Activated CD4-positive, alpha-beta T cell treated with anti-CD3 and anti-CD28 coated beads, Interleukin-2, Interleukin-4, amounts not matched to agents 100 ng/mL and 50 ng/mL, durations not matched to agents 16 hours and 8 hours (primary cell): Measurements from ENCODE around the gene CNKSR3.
"Not testable (repeated sequence)": the region's sequence is repeated elsewhere in the genome, so short reads cannot be mapped to it uniquely, and the experiment has no call there.

Source experiments
- DNase-seq: peaks from one replicate; pipeline ENCODE4 v3.0.0-alpha.2; 2020; ENCODE audit warnings: low spot score

Gene CNKSR3

GRCh38 chr6:154528310-154528915 is 17.9 kb upstream of the CNKSR3 start:
- no peak for DNase-seq

- no peak for DNase-seq
These were observed 16.5 kb upstream of the CNKSR3 start for GRCh38 chr6:154526996-154527395.

- no peak for DNase-seq
These were observed 12.1 kb upstream of the CNKSR3 start for GRCh38 chr6:154522576-154522975.

GRCh38 chr6:154521412-154521811 is 10.9 kb upstream of the CNKSR3 start:
- no peak for DNase-seq

GRCh38 chr6:154520280-154520679 is 9.8 kb upstream of the CNKSR3 start:
- no peak for DNase-seq

- no peak for DNase-seq
These were observed 7.9 kb upstream of the CNKSR3 start for GRCh38 chr6:154518396-154518795.

- no peak for DNase-seq
These were observed 5.8 kb upstream of the CNKSR3 start for GRCh38 chr6:154516276-154516675.

GRCh38 chr6:154515826-154516225 is 5.3 kb upstream of the CNKSR3 start:
- no peak for DNase-seq

- not testable (repeated sequence) for DNase-seq
These were observed 4.6 kb upstream of the CNKSR3 start for GRCh38 chr6:154515076-154515475.

- no peak for DNase-seq
These were observed 4.0 kb upstream of the CNKSR3 start for GRCh38 chr6:154514481-154514880.

GRCh38 chr6:154513601-154514320 is 3.3 kb upstream of the CNKSR3 start:
- no peak for DNase-seq

- no peak for DNase-seq
These were observed 1.7 kb upstream of the CNKSR3 start for GRCh38 chr6:154512201-154512600.

GRCh38 chr6:154511791-154512190 is 1.3 kb upstream of the CNKSR3 start:
- no peak for DNase-seq

GRCh38 chr6:154509421-154510143 is 903 bp downstream of the CNKSR3 start:
- no peak for DNase-seq

GRCh38 chr6:154508573-154509375 is 1.7 kb downstream of the CNKSR3 start:
- no peak for DNase-seq

- no peak for DNase-seq
These were observed 3.2 kb downstream of the CNKSR3 start for GRCh38 chr6:154506991-154507898.

GRCh38 chr6:154506582-154506981 is 3.9 kb downstream of the CNKSR3 start:
- no peak for DNase-seq

GRCh38 chr6:154506108-154506507 is 4.4 kb downstream of the CNKSR3 start:
- DNase-seq = no peak

- DNase-seq = no peak
These were observed 5.5 kb downstream of the CNKSR3 start for GRCh38 chr6:154504865-154505449.

- DNase-seq = no peak
These were observed 6.4 kb downstream of the CNKSR3 start for GRCh38 chr6:154504102-154504501.

GRCh38 chr6:154503658-154504057 is 6.8 kb downstream of the CNKSR3 start:
- no peak for DNase-seq
